Inferior parietal cortex (tissue), 1 donor: ENCODE measurements around the gene CIAPIN1.
"Not testable (repeated sequence)": the region's sequence is repeated elsewhere in the genome, so short reads cannot be mapped to it uniquely, and the experiment has no call there.

Source experiments
- DNase-seq: peaks from one replicate; pipeline ENCODE4 v3.0.0-alpha.2; 2016; ENCODE audit errors: extremely low spot score

The CIAPIN1 gene

DNA sequence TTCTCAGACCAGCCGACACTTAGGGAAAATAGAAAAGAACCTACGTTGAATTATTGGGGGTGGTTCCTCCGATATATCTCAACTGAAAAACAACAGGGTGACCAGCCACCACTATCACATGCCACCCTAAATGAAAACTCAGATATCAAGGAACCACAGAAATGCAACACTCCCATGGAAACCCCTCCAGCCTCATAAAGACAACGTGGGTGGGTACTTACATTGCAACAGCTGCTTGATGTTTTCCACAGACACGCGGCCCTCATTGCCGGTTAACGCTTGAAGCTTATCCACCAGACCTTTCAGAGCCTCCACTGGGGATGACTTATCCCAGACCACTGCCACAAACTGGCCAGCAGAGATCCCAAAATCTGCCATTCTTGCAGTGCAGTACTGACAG, 6.6 kb downstream of the CIAPIN1 start:
- not testable (repeated sequence) for DNase-seq

DNA sequence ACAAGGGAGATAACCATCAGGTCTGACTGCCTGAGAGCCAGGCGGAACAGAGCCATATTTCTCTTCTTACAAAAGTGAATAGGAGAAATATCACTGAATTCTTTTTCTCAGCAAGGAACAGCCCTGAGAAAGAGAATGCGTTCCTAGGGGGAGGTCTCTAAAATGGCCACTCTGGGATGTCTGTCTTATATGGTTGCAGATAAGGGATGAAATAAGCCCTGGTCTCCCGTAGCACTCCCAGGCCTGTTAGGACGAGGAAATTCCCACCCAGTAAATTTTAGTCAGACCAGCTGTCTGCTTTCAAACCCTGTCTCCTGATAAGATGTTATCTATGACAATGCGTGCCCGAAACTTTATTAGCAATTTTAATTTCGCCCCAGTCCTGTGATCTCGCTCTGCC, 7.2 kb downstream of the CIAPIN1 start:
- DNase-seq, result not testable (repeated sequence)

DNA sequence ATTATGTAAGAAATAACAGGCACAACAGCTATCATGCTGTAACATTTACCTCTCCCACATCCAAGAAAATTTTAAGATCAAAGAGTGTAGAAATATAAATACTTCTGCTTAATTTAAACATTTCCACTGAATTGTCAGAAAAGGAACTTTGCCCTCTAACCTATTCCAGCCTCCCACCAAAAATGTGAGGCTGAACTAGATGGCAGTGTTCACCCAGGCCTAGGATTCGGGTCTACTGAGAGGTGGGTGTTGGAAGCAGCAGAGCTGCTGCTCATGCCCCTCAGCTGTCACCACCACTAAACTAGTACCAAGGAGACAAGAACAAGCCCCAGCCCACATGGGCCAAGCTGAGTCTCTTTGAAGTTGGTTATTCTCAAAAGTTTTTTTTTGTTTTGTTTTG, 11.3 kb downstream of the CIAPIN1 start:
- no peak for DNase-seq

DNA sequence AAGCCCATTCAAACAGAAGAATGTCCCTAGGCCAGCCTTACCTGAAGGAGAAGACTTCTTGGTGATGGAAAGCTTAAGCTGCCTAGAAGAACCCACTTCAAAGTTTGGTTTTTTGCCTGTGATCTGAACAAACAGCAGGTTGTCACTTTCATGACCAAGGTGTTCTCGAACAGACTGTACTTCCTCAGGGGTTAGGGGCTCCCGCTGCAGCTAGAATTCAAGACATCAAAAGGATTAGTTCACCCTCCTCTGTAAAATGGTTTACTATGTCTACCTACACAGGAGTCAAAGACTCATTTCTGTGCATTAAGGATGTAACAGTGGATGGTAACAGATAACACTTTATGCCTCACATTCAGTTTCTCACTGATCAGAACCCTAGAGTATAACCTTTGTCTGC, 13.2 kb downstream of the CIAPIN1 start:
- no peak for DNase-seq

DNA sequence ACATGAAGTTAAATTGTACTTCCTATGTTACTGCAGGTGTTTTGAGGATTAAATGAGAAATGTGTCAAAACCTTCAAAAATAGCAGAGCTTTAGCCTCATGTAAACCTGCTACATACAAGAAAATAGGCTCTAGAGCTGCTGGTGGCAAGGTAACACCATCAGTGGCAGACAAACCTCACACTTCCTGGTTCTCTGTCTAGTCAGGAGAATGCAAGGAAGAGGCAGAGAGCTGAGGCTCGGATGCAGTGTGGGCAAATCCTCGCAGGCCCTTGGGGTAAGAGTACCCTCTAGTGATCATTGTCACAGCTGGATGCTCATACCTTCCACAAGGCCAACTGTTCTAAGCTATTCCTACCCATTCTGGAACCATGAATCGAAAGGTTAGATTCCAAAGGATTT, 14.2 kb downstream of the CIAPIN1 start:
- DNase-seq, result no peak

DNA sequence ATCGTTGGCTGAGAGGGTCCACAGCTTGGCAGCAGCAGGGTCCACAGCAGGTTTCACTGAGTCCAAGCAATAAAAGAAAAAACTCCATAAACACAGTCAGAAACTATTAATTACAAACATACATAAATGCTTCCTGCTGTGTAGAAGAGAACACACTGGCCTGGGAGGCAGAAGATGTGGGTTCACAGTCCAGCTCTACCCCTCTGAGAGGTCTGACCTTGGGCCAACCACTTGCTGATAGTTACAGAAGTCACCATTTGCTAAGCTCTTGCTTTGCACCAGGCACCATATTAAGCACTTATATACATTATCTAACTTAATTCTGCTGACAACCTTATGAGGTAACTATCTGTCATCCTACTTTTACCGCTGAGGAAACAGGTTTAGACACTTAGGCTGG, 14.7 kb downstream of the CIAPIN1 start:
- DNase-seq, result no peak

DNA sequence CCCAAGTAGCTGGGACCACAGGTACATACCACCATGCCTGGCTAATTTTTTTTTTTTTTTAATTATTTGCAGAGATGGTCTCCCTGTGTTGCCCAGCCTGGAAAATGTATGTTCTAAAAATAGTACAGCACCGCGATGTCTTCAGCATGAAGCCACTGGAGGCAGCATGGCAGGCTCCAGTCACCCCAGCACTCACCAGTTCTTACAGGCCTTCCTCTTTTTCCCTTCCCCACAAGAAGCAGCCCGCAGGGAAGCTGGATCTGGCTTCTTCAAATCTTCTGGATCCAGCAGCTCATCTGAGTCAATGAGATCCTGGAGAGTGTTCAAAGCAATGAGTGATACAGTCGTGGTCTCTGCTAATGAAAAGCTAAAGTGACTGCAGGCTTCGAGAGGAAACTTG, 16.2 kb downstream of the CIAPIN1 start:
- DNase-seq, result no peak

DNA sequence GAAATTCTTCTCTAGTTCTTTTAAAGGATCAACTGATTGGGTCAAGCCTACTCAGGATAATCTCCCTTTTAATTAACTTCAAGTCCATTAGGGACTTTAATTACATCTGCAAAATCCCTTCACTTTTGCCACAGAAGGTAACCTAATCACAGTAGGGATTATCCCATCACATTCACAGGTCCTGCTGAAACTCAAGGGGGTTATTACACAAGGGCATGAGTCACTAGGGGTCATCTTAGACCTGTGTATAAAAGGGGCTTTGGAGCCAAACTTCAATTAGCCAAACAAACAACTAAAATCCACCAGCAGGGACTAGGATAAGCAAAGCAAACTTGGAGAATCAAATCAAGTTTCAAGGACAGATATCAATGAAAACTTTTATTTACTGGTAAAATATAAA, 19.4 kb downstream of the CIAPIN1 start:
- no peak for DNase-seq

DNA sequence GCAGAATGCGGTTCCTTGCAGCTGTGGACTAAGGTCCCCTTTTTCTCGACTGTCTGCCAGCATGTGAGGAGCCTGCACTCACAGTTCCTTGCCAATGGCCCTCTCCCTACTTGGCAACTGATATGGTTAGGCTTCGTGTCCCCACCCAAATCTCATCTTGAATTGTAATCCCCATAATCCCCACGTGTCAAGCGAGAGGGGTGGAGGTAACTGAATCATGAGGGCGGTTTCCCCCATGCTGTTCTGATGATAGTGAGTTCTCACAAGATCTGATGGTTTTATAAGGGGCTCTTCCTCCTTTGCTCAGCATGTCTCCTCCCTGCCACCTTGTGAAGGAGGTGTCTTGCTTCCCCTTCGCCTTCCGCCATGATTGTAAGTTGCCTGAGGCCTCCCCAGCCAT, 19.9 kb downstream of the CIAPIN1 start:
- DNase-seq, result no peak

DNA sequence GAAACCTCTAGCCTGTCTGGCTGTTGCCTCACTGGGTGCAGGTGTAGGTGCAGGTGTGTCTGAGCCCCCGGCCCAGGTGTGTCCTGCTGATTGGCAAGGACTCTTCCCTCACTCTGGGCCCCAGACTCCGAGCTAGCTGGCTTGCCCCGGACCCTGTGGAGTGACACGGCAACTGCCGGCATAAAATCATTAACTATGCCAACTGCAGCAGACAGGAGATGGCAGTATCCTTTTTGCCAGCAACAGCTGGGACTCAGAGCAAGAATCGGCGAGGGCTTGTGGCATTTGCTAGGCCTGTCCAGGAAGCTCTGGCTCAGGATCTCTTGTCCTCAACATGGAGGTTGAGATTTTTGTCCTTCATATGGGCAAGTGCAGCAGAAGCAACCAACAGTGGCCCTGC, 20.8 kb downstream of the CIAPIN1 start:
- no peak for DNase-seq

DNA sequence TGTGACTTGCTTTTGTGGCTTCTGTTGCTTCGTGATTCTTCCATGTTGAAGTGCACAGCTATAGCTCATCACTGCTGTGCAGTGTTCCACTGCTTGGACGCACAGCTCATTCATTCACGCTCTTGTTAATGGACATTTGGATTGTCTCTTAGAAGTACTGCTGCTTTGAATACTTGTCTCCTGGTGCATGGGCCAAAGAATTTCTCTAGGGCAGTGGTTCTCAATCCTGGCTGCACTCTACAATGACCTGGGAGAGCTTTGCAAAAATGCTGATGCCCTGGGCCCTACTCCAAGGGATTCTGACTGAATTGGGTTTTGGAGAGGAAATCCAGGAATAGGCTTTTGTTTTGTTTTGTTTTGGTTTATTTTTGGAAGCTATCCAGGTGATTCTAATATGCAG, 22.6 kb downstream of the CIAPIN1 start:
- DNase-seq, result no peak

DNA sequence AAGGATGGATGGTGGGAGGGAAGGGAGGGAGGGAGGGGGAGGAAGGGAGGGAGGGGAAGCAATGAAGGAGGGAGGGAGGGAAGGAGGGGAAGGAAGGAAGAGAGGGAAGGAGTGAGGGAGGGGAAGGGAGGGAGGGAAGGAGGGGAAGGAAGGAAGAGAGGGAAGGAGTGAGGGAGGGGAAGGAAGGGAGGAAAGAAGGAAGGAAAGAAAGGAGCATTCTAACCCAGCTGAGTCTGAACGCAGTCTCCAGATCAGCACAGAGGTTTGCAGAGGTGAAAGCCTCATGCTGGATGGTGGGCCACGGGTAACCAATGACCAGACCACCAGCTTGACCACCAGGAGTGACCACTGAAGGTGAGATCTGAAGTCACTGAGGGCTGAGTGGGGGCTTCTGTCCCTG, 24.0 kb downstream of the CIAPIN1 start:
- no peak for DNase-seq

DNA sequence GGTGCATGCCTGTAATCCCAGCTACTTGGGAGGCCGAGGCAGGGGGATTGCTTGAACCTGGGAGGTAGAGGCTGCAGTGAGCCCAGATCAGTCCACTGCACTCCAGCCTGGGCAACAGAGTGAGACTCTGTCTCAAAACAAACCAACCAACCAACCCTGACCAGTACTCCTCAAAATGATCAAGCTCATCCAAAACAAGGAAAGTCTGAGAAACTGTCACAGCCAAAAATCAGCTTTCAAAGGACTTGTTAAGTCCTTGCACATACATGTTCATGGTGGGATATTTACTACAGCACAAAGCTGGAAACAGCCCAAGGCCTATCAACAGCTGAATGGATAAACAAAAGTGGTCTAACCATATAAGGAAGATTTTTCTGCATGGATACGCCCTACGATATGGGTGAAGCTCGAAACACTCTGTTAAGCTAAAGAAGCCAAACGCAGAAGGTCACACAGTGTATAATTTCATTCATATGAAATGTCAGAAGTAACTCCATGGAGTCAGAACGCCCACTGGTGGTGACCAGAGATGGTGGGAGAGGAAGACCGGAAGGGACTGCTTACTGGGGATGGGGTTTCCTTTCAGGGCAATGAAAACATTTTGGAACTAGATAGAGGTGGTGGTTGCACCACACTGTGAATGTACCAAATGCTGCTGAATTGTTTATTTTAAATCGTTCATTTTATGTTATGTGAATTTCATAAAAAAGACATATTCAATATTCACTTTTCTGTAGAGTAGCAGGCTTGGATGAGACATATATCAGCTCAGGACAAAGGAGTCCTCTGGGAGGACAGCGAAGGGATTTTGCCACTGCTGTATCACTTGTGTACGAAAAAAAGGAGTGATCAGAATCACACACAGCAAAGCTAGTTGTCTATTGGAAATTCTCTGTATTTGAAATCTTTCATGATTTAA, 24.9 kb downstream of the CIAPIN1 start:
- peak; percentile 41 for DNase-seq

DNA sequence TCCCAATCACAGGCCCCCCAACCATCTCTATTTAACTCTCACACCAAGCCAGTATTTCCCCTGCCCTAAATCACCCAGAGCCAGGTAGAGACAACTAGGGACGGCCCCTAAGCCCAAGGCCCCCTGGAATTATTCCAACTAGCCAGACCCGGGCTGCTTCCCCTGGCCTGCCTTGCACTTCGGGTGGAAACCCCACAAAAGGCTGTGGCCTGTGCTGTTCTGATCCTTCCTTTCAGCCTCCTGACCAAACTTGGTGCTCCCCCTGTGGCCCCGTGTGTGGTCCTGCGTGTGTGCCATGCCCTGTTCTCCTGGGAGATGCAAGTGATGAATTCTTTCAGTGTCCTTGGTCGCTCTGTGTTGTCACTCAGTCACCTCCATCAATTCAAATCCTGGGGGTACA, 27.7 kb downstream of the CIAPIN1 start:
- no peak for DNase-seq

DNA sequence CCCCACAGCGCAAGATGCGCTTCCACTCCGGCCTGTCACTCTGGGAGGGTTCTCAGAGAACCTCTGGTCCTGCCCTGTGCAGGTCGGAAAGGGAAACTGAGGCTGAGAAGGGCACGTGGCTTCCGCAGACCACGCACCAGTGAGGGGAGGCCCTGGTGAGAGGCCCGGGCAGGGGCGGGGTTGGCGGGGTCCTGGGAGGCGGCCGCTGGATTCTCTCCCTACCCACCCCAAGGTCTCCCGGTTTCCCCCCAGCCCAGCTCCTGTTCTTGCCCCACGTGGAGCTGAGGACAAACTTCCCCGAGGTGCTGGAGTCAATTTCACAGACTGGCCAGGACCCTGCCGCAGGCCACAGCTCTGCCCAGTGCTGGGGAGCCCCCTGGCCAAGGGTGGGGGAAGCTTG, 31.1 kb downstream of the CIAPIN1 start:
- DNase-seq, result no peak

DNA sequence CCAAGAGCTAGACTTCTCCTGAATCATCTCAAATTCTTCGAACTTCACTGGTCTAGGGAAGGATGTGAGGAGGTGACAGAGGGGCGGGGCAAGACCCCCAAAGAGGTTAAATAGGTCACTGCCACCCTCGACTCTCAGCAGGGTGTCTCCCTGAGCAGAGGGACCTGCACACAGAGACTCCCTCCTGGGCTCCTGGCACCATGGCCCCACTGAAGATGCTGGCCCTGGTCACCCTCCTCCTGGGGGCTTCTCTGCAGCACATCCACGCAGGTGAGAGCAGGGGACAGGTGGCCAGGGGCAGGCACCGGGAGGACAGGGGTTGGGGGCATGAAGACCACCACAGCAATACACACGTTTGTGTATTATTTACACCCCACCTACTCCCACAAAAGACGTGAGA, 33.5 kb downstream of the CIAPIN1 start:
- DNase-seq, result no peak

DNA sequence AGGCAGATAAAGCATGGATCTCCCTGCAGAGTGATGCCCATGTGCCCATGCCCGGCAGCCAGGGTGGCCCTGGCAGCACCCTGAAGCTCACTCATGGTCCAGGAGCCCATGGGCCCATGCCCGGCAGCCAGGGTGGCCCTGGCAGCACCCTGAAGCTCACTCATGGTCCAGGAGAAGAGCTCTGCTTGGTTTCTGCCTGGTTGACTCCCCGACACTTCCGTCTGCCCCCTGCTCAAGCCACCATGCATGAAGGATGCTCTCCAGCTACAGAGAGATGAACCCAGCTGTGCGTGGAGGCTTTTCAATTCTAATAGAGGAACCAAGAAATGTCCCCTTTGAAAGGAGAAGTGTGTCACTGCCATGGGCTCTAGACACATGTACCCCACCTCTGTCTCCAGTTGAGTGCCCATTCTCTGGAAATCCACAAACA, 33.9 kb downstream of the CIAPIN1 start:
- DNase-seq, result no peak

DNA sequence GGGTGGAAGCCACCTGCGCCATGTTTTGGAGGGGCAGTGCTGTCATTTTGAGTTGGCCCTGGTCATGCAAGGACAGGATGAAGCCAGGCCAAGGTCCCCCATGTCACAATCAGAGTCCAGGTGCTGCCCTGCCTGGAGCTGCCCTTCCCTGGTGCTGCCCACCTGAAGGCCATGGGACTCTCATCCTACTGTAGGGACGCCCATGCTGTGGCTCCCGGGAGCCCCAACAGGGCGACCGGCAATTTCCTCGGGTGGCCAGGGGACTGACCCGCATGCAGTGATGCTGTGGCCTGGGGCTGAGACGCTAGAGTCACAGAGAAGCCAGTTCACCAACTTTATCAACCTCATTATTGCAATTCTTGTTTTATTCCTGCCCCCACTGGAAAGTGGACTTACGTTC, 34.6 kb downstream of the CIAPIN1 start:
- no peak for DNase-seq

DNA sequence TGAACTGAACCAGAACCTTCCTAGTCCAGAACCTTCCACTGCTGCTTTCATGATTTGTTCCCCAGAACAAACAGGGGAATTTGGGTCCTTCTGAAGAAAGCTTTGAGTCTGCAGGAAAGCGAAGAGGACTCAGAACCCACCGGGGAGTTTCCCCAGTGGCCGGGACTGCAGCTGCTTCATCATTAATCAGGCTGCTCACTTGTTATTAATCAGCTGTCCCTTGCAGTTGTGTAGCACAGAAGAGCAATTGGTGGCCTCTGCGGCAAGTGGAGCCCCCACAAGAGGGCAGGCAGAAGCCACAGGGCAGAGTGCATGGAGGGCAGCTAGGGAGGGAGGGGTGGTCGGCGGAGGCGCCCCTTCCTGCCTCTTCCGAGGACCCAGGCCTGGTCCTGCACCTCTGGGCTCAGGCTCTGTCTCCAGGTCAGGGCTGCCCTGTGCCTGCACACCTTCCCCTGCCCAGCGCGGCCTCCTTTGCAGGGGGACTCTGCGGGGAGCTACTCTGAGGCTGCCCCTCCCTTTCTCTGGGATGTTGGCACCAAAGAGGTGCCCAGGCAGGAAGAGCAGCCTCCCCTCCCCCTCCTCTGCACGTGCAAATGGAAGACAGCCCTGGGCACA, 35.7 kb downstream of the CIAPIN1 start:
- no peak for DNase-seq

DNA sequence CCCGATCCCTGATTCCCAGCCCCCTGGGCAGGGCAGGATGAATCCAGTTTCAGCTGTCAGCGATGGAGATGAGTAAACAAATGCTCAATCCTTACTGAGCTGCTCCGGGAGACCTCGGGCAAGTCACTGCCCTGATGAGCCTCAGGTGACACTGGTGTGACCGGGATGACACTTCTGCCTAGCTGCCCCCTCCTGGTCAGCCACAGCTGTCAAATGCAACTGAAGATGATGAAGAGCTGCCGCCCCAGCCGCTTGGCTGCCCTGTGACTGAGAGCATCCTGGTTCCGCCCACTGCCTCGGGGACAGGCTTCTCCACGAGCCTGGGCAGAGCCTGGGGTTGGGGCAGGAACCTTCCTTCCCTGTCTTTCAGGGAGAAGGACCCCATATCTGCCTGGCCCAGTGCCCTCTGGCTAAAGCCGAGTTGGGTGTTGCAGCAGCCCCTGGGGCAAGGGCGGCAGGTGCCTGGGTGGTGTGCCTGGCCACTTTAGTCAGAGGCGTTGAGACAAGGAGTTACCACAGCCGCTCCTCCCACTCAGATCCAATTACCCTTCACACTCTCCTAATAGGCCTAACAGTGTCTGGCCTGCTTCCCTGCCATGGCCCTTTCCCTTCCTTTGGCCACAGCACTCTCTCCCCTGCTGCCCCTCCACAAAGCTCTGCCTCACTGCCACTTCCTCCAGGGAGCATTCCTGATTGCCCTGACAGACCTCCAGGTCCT, 37.2 kb downstream of the CIAPIN1 start:
- no peak for DNase-seq

DNA sequence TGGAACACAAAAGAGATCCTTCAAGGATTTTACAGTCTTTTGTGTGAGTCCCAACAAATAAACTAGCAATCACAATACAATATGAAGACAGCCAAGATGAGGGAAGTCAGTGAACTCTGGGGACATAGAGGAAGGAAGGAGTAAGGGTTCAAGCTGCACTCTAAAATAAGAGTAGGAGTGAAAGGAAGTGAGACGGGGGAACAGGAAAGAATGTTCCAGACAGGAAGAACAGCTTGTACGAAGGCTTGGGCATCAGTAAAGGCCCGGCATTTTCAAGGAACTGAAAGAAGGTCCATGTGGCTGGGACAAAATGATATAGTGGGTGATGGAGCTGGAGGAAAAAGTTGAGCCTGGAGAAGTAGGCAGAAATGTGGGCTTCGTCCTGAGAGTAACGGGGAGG, 38.1 kb downstream of the CIAPIN1 start:
- DNase-seq, result no peak

DNA sequence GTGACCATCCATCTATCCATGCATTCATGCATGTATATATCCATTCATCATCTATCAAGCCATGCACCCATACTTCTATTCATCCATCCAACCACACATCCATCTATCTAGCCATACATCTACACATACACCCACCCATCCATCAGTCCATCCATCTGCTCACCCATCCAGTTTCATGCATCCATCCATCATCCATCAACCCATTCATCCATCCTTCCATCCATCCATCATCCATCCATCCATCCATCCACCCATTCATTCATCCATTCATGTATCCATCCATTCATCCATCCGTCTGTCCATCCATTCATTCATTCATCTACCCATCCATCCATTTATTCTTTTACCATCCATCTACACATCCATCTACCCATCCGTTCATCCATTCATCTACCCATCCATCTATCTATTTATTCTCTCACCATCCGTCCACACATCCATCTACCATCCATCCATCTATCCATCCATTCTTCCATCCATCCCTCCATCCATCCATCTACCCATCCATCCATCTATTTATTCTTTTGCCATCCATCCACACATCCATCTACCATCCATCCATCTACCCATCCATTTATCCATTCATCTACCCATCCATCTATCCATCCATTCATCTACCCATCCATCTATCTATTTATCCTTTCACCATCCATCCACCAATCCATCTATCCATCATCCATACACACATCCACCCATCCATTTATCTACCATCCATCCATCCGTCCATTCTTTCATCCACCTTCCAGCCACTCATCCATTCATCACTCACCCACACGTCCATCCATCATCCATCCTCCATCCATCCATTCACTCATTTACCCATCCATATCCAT, 39.4 kb downstream of the CIAPIN1 start:
- DNase-seq, result no peak
